ENCODE measurements around the gene PTPRD.

Gene PTPRD

DNA sequence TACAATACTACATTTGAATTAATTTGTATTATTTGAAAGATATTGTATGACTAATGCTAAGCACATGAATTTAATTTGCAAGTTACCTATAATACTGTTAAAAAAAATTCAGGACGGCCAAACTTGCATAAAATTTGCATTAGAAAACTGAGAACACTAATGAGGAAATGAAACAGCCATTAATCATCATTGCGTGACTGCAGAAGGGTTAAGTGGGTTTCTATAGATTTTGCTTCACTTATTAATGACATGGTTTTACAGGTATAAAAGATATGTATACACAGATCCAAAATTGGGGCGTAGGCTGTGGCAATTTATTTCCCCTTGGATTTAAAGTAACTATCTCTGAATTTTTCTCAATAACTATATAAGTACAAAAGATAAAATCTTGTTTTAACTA lies 882.6 kb downstream of the PTPRD start:
- no peak for DNase-seq

DNA sequence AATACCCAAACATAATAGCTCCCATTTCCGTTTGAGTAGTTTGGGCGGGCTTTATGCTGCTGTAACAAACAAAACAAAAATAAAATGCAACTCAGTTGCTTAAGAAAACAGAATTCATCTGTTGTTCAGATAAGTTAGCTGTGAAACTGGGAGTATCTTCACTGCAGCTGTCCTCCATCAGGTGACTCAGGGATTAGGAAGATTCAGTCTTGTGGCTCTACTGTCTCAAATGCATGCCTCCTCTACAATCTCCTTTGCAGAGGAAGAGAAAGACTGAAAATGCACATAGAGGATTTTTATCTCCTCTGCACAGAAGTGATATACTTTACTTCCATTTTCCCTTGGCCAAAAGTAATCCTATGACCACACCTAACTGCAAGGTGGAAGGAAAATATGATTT lies 883.7 kb downstream of the PTPRD start:
- no peak for DNase-seq

- no peak for DNase-seq
Observed at GRCh38 chr9:9719373-9720112, 893.3 kb downstream of the PTPRD start.

DNA sequence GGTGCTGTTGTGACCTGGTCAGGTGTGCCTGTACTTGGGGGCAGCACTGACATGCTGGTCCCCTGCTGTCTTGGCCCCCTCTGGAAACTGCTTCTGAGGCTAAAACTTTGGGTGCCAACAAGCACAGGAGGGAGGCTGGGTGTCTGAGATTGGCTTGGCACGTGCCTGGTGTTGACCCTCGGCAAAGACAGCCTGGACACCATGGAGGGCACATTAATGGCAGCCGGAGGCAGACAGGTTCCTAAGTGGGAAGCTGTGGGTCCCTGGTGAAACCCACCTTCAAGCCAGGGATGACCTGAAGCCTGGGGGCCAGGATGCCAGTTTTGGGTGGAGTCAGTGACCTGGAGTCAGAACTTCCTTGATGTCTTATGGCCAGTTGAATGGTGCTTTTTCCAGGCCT lies 894.1 kb downstream of the PTPRD start:
- DNase-seq = no peak

DNA sequence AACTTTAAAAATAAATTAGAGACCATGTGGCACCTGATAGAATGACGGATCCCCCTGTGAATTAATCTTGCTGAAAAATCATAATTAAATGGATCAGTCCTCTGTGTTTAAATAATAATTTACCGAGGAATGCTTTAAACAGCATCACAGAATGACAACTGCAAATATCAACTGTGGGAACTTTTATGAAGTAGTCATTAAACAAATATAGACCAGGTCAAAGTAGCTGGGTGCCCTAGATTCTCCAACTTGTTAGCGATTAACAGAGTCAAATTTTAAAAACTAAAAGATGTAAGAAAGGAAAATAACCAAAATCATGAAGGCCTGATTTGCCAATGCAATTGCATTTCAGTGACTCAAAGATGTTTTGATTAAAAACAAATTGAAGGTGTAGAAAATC lies 933.4 kb downstream of the PTPRD start:
- no peak for DNase-seq

DNA sequence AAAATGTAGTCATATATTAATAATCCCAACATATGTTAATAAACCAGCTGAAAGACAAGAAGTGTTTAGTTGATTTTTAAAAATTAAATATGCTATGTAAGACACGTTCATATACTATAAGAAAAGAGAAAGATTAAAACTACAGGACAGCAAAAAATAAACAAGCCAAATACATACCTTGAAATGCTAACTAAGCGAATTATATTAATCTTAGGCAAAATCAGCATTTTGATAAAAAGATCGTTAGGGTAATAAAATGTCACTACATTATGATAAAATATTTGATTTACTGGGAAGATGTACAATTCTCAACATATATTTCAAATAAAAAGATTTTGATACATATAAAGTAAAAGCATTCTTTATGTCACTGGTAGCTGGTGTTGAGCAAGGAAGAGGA lies 938.3 kb downstream of the PTPRD start:
- no peak for DNase-seq

- no peak for DNase-seq
Observed at GRCh38 chr9:9670454-9670853, 942.3 kb downstream of the PTPRD start.

DNA sequence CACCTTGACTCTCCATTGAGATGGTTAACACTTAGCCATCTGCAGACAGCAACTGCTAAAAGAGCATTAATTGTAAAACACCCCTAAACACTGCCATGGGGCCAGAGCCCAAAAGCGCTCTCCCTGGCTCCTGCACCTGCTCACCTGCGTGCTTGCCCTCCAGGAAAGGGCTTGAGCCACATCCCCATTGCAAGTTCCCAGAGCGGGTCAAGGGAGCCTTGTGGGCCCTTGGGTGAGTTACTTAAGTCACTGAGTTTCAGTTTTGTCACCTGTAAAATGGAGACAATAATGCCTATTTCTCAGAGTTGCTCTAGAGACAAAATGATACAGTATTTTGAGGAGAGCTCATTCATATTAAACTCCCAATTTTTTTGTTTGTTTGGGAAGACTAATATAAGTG lies 967.8 kb downstream of the PTPRD start:
- no peak for DNase-seq

- no peak for DNase-seq
Observed at GRCh38 chr9:9631284-9631683, 981.5 kb downstream of the PTPRD start.

DNA sequence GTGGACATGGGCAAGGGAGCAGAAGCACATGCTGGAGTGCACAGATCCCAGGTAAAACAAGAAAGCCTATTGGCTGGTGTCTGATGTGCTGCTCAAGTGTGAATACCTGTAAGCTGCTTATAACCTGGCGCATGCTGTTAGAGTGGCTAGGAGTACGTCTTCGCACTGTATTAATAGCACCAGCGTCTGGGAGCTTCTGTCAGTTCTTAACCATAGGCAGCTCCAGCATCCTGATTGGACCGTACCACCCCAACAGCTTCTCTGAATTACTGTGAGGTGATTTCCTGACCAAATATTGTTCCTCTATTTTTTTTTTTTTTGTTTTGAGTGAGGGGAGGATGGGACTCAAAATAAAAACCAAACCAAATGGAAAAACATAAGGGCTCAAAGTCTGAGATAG lies 987.6 kb downstream of the PTPRD start:
- DNase-seq = no peak

GRCh38 chr9:9623506-9623905 lies 989.3 kb downstream of the PTPRD start:
- no peak for DNase-seq

GRCh38 chr9:9621355-9621940 lies 991.4 kb downstream of the PTPRD start:
- no peak for DNase-seq

DNA sequence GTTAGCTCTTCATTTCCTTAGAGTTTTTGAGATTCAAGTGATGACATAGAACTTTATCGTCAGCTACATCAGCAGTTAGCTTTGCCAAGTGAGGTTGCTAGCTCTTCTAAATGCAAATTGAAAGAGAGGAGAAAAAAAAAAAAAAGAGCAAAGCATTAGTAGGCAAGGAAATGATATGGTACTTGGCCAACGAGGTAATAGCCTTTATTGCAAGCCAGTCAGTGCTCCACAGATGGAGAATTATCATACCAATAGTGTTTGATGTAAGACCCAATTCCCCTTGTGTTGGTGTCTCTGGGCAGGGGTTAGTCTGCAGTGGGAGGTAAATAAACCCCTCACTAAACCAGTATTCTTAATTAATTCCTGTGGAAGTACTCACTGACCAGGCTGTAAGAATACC lies 992.1 kb downstream of the PTPRD start:
- no peak for DNase-seq

DNA sequence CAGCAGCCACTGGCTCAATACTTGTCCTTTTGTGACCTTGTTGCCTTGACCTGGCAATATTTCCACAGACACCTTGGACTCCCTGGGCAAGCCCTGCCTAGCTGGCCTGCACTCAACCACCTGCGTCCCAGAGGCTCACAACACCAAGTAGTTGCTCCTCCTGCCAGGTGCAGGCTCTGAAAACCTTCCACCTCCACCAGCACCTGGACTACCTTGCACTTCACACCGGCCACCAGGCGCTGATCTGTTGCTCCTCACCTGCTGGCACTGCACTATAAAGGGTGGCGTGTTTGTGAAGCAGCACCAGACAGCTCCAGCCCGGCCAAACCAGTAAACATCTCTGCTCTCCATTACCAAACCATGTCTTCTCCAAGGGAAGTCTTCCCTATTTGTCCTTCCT lies 997.7 kb downstream of the PTPRD start:
- no peak for DNase-seq

DNA sequence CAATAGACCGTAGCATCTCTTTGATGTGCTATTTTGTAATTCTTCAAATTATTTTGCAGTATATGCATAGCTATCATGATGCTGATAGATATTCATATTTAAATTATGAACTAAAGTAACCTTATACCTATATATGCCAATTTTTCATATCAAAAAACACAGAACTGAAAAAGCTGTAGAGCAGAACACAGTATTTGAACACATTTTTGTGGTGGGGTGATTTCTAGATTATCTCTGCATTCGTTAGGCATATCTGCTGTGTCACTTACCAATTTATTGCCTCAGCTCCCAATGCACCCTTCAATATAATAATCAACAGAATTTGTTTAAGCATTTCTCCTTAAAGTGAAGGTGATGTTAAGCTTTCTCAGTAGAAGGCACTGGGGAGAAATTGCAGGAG lies 998.2 kb downstream of the PTPRD start:
- no peak for DNase-seq

DNA sequence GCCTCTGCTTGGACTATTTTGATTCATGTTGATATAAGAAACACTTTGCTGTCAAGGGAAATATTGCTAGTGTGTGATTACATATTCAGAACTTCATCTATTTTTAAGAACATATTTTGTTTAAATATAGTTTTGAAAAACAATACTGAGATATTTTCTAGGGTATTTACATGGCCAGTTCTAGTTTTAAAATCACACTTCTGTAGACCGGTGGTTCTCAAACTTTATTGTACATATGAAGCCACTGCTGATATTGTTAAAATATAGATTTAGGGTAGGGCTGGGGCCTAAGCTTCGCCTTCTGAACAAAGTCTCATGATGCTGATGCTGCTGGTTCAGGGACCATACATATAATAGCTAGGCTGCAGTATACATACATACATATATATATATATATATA lies 1000.0 kb downstream of the PTPRD start:
- DNase-seq = no peak

GRCh38 chr9:9612270-9612669 lies 1000.5 kb downstream of the PTPRD start:
- DNase-seq = peak; percentile 62

GRCh38 chr9:9605681-9606080 lies 1007.1 kb downstream of the PTPRD start:
- DNase-seq = no peak

- no peak for DNase-seq
Observed at GRCh38 chr9:9603345-9603744, 1009.5 kb downstream of the PTPRD start.

GRCh38 chr9:9598723-9599122 lies 1014.1 kb downstream of the PTPRD start:
- no peak for DNase-seq

GRCh38 chr9:9592104-9592503 lies 1020.7 kb downstream of the PTPRD start:
- DNase-seq = no peak

DNA sequence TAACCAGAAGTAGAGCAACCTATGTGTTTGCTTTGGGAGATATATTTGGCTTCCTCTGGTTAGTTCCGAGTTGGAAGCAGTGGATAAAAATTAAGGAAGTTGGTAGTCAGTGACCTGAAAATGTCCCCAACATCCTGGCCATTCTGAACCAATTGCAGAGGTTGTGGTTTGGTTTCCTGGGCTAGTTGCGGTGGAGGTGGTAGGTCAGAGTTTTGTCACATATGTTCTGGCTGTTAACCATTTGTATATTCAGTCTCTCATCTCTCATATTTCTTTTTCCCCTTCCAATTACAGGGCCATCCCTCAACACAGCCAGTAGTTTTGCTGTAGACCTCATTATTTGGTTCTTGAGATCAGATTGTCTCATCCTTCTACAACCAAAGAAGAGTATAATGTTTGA lies 1026.9 kb downstream of the PTPRD start:
- DNase-seq = no peak

- DNase-seq = no peak
Observed at GRCh38 chr9:9574080-9574479, 1038.7 kb downstream of the PTPRD start.

GRCh38 chr9:9565700-9566099 lies 1047.1 kb downstream of the PTPRD start:
- no peak for DNase-seq

DNA sequence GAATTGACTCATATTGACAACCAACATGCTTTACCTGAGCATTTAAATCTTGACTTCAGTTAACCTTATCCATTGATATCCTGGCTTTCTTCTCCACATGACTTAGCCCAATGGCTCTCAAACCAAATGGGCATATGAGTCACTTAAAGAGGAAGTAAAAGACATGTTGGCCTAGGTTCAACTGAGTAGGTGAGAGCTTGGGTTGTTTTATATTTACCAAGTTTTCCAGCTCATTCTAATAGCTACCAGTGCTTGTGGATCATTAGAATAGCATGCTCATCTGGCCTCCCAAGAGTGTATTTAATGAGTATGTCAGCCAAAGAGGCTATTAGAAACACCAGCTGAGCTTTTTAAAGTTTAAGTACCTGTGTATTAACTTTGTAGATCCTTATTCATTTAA lies 1049.0 kb downstream of the PTPRD start:
- no peak for DNase-seq
